Measurements from ENCODE around the gene IMMP1L. TPM values are rescaled to one million over a fixed set of nuclear protein-coding genes. Genes with fewer than 3 reads are reported as not detected.

Gene IMMP1L
- total RNA-seq, 1 donor from 2014 or later, result 17.9 TPM

- no peaks in the 10 kb centered on the region for H3K27me3 Mint-ChIP-seq
- H3K27ac Mint-ChIP-seq, result no peak overlapping the region
- no peak for TF ChIP-seq CTCF (IDR thresholded peaks at IDR 0.05)
- ChIA-PET CTCF (no interaction called here), POLR2A (no interaction called here)
- H3K9me3 Mint-ChIP-seq, result no peaks in the 10 kb centered on the region
- H3K4me1 Mint-ChIP-seq, result no peaks in the 10 kb centered on the region
- DNase-seq, result no peak
- H3K4me3 Mint-ChIP-seq, result no peak overlapping the region
- peaks cover 4% of the 10 kb centered on the region for H3K36me3 Mint-ChIP-seq (ENCODE audit: low read depth)
- no peak for ATAC-seq (ENCODE audit: low read depth)
- intact Hi-C loops (cut with micrococcal nuclease), result no loop called here
Observed at GRCh38 chr11:31531293-31531692, 21.9 kb upstream of the IMMP1L start.

- CTCF ChIA-PET, result no interaction called here
- intact Hi-C loops (cut with micrococcal nuclease), result no loop called here
- POLR2A ChIA-PET, result no interaction called here
- DNase-seq, result no peak
- no peaks in the 10 kb centered on the region for H3K27me3 Mint-ChIP-seq
- no peak overlapping the region for H3K4me3 Mint-ChIP-seq
- ATAC-seq (ENCODE audit: low read depth), result no peak
- H3K4me1 Mint-ChIP-seq, result no peaks in the 10 kb centered on the region
- no peaks in the 10 kb centered on the region for H3K9me3 Mint-ChIP-seq
- peaks cover 2% of the 10 kb centered on the region for H3K36me3 Mint-ChIP-seq (ENCODE audit: low read depth)
- H3K27ac Mint-ChIP-seq, result no peak overlapping the region
- no peak for TF ChIP-seq CTCF (IDR thresholded peaks at IDR 0.05)
Observed at GRCh38 chr11:31529701-31530100, 20.3 kb upstream of the IMMP1L start.

- TF ChIP-seq CTCF (IDR thresholded peaks at IDR 0.05), result no peak
- ATAC-seq (ENCODE audit: low read depth) (no peak), DNase-seq (no peak)
- Mint-ChIP-seq H3K4me1 (no peaks in the 10 kb centered on the region), H3K27ac (no peak overlapping the region), H3K36me3 (ENCODE audit: low read depth) (peaks cover 4% of the 10 kb centered on the region), H3K27me3 (no peaks in the 10 kb centered on the region), H3K9me3 (no peaks in the 10 kb centered on the region), H3K4me3 (no peak overlapping the region)
- ChIA-PET CTCF (no interaction called here), POLR2A (interaction anchor here (0.7 kb wide), 1 partner anchor 30 kb away, joined by 3 read pairs; no protein-coding TSS in a partner anchor)
- intact Hi-C loops (cut with micrococcal nuclease), result no loop called here
Observed at GRCh38 chr11:31529189-31529588, 19.8 kb upstream of the IMMP1L start.

- H3K4me1 Mint-ChIP-seq, result no peaks in the 10 kb centered on the region
- peaks cover 11% of the 10 kb centered on the region for H3K36me3 Mint-ChIP-seq (ENCODE audit: low read depth)
- intact Hi-C loops (cut with micrococcal nuclease), result no loop called here
- no peak for ATAC-seq (ENCODE audit: low read depth)
- ChIA-PET POLR2A (no interaction called here), CTCF (no interaction called here)
- no peak overlapping the region for H3K4me3 Mint-ChIP-seq
- no peaks in the 10 kb centered on the region for H3K27me3 Mint-ChIP-seq
- DNase-seq, result no peak
- TF ChIP-seq CTCF (IDR thresholded peaks at IDR 0.05), result no peak
- no peak overlapping the region for H3K27ac Mint-ChIP-seq
- no peaks in the 10 kb centered on the region for H3K9me3 Mint-ChIP-seq
Observed at GRCh38 chr11:31521497-31522150, 12.2 kb upstream of the IMMP1L start.

- POLR2A ChIA-PET, result no interaction called here
- no peaks in the 10 kb centered on the region for H3K27me3 Mint-ChIP-seq
- H3K36me3 Mint-ChIP-seq (ENCODE audit: low read depth), result peaks cover 10% of the 10 kb centered on the region
- H3K4me1 Mint-ChIP-seq, result peaks cover 37% of the 10 kb centered on the region
- H3K27ac Mint-ChIP-seq, result no peak overlapping the region
- no peaks in the 10 kb centered on the region for H3K9me3 Mint-ChIP-seq
- DNase-seq (no peak), ATAC-seq (ENCODE audit: low read depth) (no peak)
- TF ChIP-seq CTCF (IDR thresholded peaks at IDR 0.05), result no peak
- no peak overlapping the region for H3K4me3 Mint-ChIP-seq
- CTCF ChIA-PET, result no interaction called here
- intact Hi-C loops (cut with micrococcal nuclease), result no loop called here
Observed at GRCh38 chr11:31512117-31512516, 2.7 kb upstream of the IMMP1L start.
